Prostate gland (tissue), 2 donors: ENCODE measurements around the gene IL9.

Source experiments
- POLR2A ChIP-seq: fragments of 450-650 bp; IDR thresholded peaks from one replicate; pipeline ENCODE4 v1.6.1; 2016; ENCODE audit warnings: antibody characterized with exemption, mild to moderate bottlenecking
- POLR2AphosphoS5 ChIP-seq: sonication (generic); formaldehyde crosslinking; IDR thresholded peaks from one replicate; pipeline ENCODE4 v1.6.1; 2017; ENCODE audit warnings: antibody characterized with exemption
- TF ChIP-seq, protein P1 (sequence below), 4 experiments: fragments of 200-600 bp in 2 of 4; fragments of 450-650 bp in 2 of 4; sonication (generic) in 2 of 4; IDR thresholded peaks; 1 replicate in 3 of 4; 2 replicates in 1 of 4; pipeline ENCODE4 v1.5.1; 2016 to 2019; ENCODE audit warnings: antibody characterized with exemption in 4 of 4, mild to moderate bottlenecking in 2 of 4, moderate library complexity in 2 of 4

DNA sequence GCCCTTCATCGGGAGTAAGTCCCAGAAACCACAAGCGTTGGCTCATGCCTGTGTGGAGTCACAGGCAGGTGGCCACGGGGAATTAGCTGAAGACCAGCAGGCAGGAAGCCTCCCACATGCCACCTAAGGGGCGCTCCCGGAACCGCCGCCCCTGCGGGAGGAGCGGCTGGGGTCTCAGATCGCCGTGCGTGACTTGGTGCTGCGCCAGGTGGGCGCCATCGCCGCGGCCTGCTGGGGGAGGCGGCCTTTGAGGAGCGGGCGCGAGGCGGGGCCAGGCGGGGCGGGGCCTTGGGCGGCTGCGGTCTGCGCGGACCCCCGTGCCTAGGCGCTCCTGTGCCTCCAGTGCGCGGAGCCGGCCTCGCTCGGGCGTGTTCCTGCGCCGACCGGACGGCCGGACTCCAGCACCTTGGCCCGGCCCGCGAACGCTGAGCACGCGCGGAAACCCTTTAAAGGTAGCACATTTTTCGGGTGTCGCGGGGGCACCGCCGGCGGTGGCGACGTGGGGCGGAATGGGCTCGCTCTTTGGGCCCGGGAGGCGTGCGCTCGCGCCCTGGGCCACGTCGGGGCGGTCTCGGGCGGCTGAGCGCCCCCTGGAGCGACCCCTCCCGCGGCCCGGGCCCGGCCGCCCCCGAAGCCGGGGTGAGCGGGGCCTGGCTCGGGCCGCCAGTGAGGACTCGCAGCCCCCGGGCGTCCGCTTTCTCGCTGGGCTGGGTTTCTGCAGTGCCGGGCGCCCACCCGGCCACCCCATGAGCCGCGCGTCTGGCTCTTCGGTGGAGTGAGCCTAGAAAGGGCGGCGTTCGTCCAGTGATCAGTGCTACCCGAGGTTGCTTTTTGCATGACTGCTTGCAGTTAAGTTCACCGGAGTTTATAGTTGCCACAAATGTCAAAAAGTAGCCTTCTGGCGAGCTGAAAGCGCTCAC, 34.6 kb upstream of the IL9 start:
- TF ChIP-seq, protein P1, sequence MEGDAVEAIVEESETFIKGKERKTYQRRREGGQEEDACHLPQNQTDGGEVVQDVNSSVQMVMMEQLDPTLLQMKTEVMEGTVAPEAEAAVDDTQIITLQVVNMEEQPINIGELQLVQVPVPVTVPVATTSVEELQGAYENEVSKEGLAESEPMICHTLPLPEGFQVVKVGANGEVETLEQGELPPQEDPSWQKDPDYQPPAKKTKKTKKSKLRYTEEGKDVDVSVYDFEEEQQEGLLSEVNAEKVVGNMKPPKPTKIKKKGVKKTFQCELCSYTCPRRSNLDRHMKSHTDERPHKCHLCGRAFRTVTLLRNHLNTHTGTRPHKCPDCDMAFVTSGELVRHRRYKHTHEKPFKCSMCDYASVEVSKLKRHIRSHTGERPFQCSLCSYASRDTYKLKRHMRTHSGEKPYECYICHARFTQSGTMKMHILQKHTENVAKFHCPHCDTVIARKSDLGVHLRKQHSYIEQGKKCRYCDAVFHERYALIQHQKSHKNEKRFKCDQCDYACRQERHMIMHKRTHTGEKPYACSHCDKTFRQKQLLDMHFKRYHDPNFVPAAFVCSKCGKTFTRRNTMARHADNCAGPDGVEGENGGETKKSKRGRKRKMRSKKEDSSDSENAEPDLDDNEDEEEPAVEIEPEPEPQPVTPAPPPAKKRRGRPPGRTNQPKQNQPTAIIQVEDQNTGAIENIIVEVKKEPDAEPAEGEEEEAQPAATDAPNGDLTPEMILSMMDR (IDR thresholded peaks at IDR 0.05), result no peak
- TF ChIP-seq POLR2AphosphoS5 (no peak), POLR2A (no peak)
